GM10248 (cell line): ENCODE measurements around the gene NLGN3.

Experiments used
- CTCF ChIA-PET: fragments of 300-600 bp; sonication (Branson Sonifier 250); formaldehyde crosslinking; extraction: SDS; loops from one replicate; lab custom pipeline; 2021; ENCODE audit warnings: antibody characterized with exemption; lab: Yijun Ruan, JAX
- POLR2A ChIA-PET: fragments of 350-650 bp; sonication (Branson Sonifier 250); formaldehyde crosslinking; extraction: SDS; loops from one replicate; lab custom pipeline; 2020; ENCODE audit warnings: antibody characterized with exemption; lab: Yijun Ruan, JAX
- DNase-seq: peaks from one replicate; pipeline ENCODE4 v3.0.0; 2012; ENCODE audit errors: extremely low spot score
- CTCF ChIP-seq: IDR thresholded peaks from 2 replicates; pipeline ENCODE4 v1.5.1; 2012; ENCODE audit warnings: mild to moderate bottlenecking, low read depth; ENCODE audit errors: extremely low read depth, missing control alignments, control extremely low read depth

Gene NLGN3

GRCh38 chrX:71144651-71145050 lies at the start of gene NLGN3:
TSS of gene NLGN3 (plus strand) at chrX:71144841. CDS start at chrX:71147750, 2,909 bp downstream.
- CTCF ChIA-PET = no interaction called here
- no peak for DNase-seq
- POLR2A ChIA-PET = no interaction called here
- no peak for TF ChIP-seq CTCF

GRCh38 chrX:71095033-71095432 lies 49.6 kb upstream of the NLGN3 start:
- no peak for TF ChIP-seq CTCF
- DNase-seq = no peak
- POLR2A ChIA-PET = interaction anchor here (0.9 kb wide), 1 partner anchor 27 kb away, joined by 3 read pairs; the partner anchor contains the start of gene SNX12
- CTCF ChIA-PET = interaction anchor here (0.7 kb wide), 1 partner anchor 10 kb away, joined by 3 read pairs; no protein-coding TSS in a partner anchor

- peak; percentile 86 for DNase-seq
- CTCF ChIA-PET = interaction anchor here (0.7 to 1.0 kb wide), 2 partner anchors 10 to 42 kb away, joined by 3 read pairs; no protein-coding TSS in a partner anchor
- POLR2A ChIA-PET = interaction anchor here (0.9 kb wide), 1 partner anchor 28 kb away, joined by 3 read pairs; the partner anchor contains the start of gene SNX12
- no peak for TF ChIP-seq CTCF
Measured at GRCh38 chrX:71095555-71095980, 49.1 kb upstream of the NLGN3 start, which contains the start of gene FOXO4. TSS of gene FOXO4 (plus strand) at chrX:71095851. CDS start at chrX:71096529, 678 bp downstream.

- ChIA-PET CTCF (interaction anchor here (1.0 kb wide), 1 partner anchor 42 kb away, joined by 3 read pairs; no protein-coding TSS in a partner anchor), POLR2A (no interaction called here)
- TF ChIP-seq CTCF = no peak
- peak; percentile 66 for DNase-seq
Measured at GRCh38 chrX:71095981-71096759, 48.5 kb upstream of the NLGN3 start.

GRCh38 chrX:71096760-71097032 lies 47.9 kb upstream of the NLGN3 start:
- DNase-seq = no peak
- TF ChIP-seq CTCF = no peak
- CTCF ChIA-PET = no interaction called here
- POLR2A ChIA-PET = no interaction called here

- peak; percentile 43 for TF ChIP-seq CTCF
- CTCF ChIA-PET = interaction anchor here (1.1 to 1.5 kb wide), 3 partner anchors 32 to 84 kb away, joined by 3 to 5 read pairs (median 4); no protein-coding TSS in a partner anchor
- peak; percentile 62 for DNase-seq
- POLR2A ChIA-PET = no interaction called here
Measured at GRCh38 chrX:71098302-71098701, 46.3 kb upstream of the NLGN3 start.
